ENCODE measurements around the gene ST8SIA5.

DNA sequence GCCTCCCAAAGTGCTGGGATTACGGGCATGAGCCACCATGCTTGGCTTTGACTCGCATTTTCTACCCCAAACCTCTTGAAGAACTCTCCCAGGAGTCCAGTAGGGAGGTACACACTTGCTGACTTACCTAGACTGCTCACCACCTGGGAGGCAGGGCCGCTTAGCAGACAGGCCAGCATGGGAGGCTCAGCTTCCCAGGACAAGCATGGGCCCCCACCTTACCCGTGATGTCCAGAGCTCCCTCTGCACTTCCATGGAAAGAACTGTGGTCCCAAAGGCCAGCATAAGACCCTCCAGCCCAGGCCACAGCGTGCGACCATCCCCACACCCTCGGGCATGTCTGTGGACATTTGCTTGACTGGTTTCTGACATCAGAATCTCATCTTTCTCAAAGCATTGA lies 36.8 kb downstream of the ST8SIA5 start:
- no peak for TF ChIP-seq ZBTB33 (IDR thresholded peaks at IDR 0.05; ENCODE audit: borderline replicate concordance, low read depth)
- no peak for TF ChIP-seq GATA2 (CRISPR knock-in tag; IDR thresholded peaks at IDR 0.05)
- TF ChIP-seq FOXM1 (IDR thresholded peaks at IDR 0.05; ENCODE audit: low read depth) = no peak
- TF ChIP-seq EZH2phosphoT487 (IDR thresholded peaks at IDR 0.05; ENCODE audit: borderline replicate concordance, low read depth) = no peak
- no peak for TF ChIP-seq MAX (IDR thresholded peaks at IDR 0.05; ENCODE audit: low read depth)
- TF ChIP-seq, protein P1, sequence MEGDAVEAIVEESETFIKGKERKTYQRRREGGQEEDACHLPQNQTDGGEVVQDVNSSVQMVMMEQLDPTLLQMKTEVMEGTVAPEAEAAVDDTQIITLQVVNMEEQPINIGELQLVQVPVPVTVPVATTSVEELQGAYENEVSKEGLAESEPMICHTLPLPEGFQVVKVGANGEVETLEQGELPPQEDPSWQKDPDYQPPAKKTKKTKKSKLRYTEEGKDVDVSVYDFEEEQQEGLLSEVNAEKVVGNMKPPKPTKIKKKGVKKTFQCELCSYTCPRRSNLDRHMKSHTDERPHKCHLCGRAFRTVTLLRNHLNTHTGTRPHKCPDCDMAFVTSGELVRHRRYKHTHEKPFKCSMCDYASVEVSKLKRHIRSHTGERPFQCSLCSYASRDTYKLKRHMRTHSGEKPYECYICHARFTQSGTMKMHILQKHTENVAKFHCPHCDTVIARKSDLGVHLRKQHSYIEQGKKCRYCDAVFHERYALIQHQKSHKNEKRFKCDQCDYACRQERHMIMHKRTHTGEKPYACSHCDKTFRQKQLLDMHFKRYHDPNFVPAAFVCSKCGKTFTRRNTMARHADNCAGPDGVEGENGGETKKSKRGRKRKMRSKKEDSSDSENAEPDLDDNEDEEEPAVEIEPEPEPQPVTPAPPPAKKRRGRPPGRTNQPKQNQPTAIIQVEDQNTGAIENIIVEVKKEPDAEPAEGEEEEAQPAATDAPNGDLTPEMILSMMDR (IDR thresholded peaks at IDR 0.05) = no peak
- TF ChIP-seq RCOR1 (IDR thresholded peaks at IDR 0.05; ENCODE audit: low read length) = no peak

Data from SK-N-SH (cell line).